ENCODE measurements around the gene TNFAIP6. TPM values are rescaled to one million over a fixed set of nuclear protein-coding genes. Genes with fewer than 3 reads are reported as not detected.

The TNFAIP6 gene
- total and polyA plus RNA-seq, 2 donors (not counting 1 experiment from before 2014, with no cell fraction given) = not detected

DNA sequence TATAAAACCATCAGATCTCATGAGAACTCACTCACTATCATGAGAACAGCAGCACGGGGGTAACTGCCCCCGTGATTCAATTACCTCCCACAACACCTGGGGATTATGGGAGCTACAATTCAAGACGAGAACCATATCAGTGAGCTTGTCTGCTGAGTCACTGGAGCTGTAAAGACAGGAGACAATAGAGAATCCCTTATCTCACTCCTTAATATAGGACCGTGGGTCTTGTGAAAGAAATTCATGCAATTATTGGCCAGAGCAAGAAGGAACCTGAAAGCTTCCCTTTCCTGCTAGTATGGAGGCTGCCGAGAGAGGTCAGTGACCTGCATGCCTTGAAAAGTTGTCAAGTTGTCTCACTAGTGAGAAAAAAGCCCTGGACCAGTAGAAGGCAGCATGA is 9.5 kb upstream of the TNFAIP6 start:
- ChIA-PET POLR2A (no interaction called here), CTCF (no interaction called here)
- H3K27me3 Mint-ChIP-seq = peaks cover 5% of the 10 kb centered on the region
- Histone ChIP-seq H3K4me2 (replicated peaks; ENCODE audit: low read depth, low read length, poor library complexity, severe bottlenecking) (no peak overlapping the region), H3K9me3 (ENCODE audit: control extremely low read depth in 1 of 3, control insufficient read depth in 2 of 3, insufficient read depth in 1 of 3, low read length in 2 of 3) (peaks cover 0 to 11% (median 0%) of the 10 kb centered on the region in 3 donors), H2AFZ (ENCODE audit: insufficient read depth, low read depth, low read length, poor library complexity, severe bottlenecking) (no peak overlapping the region), H3K4me1 (ENCODE audit: control insufficient read depth in 2 of 2, insufficient read depth in 2 of 2, low read length in 2 of 2) (no peaks in the 10 kb centered on the region), H4K20me1 (ENCODE audit: control insufficient read depth, insufficient read depth, low read length, poor library complexity, severe bottlenecking) (no peaks in the 10 kb centered on the region), H3K9ac (ENCODE audit: low read length) (no peak overlapping the region), H3K79me2 (ENCODE audit: control insufficient read depth, insufficient read depth, low read length) (no peaks in the 10 kb centered on the region), H3K36me3 (replicated peaks in 1 of 2; ENCODE audit: control extremely low read depth in 1 of 2, control insufficient read depth in 1 of 2, extremely low read depth in 1 of 2, insufficient read depth in 2 of 2, low read length in 1 of 2) (no peaks in the 10 kb centered on the region), H3K27ac (ENCODE audit: low read length in 2 of 2) (no peak overlapping the region), H3K4me3 (ENCODE audit: control extremely low read depth in 1 of 5, extremely low read depth in 1 of 5, insufficient read depth in 1 of 5, low read depth in 2 of 5, low read length in 4 of 5) (no peak overlapping the region), H3K27me3 (replicated peaks in 1 of 4; ENCODE audit: control extremely low read depth in 1 of 4, control insufficient read depth in 3 of 4, insufficient read depth in 4 of 4, low read length in 3 of 4) (no peaks in the 10 kb centered on the region)
- ATAC-seq (ENCODE audit: low read depth) (no peak), DNase-seq (no peak)
- no peak overlapping the region for H3K4me3 Mint-ChIP-seq
- no peak for TF ChIP-seq EZH2 (IDR thresholded peaks at IDR 0.05; ENCODE audit: borderline replicate concordance, insufficient read depth, low read depth, low read length, poor library complexity, severe bottlenecking)
- TF ChIP-seq, protein P1, sequence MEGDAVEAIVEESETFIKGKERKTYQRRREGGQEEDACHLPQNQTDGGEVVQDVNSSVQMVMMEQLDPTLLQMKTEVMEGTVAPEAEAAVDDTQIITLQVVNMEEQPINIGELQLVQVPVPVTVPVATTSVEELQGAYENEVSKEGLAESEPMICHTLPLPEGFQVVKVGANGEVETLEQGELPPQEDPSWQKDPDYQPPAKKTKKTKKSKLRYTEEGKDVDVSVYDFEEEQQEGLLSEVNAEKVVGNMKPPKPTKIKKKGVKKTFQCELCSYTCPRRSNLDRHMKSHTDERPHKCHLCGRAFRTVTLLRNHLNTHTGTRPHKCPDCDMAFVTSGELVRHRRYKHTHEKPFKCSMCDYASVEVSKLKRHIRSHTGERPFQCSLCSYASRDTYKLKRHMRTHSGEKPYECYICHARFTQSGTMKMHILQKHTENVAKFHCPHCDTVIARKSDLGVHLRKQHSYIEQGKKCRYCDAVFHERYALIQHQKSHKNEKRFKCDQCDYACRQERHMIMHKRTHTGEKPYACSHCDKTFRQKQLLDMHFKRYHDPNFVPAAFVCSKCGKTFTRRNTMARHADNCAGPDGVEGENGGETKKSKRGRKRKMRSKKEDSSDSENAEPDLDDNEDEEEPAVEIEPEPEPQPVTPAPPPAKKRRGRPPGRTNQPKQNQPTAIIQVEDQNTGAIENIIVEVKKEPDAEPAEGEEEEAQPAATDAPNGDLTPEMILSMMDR (IDR thresholded peaks at IDR 0.05) = no peak
- no peaks in the 10 kb centered on the region for H3K4me1 Mint-ChIP-seq
- H3K27ac Mint-ChIP-seq = no peak overlapping the region
- peaks cover 5% of the 10 kb centered on the region for H3K9me3 Mint-ChIP-seq (ENCODE audit: insufficient read depth)
- no CpG with 5 or more reads among the region's 5 CpGs for WGBS (ENCODE audit: insufficient coverage)
- intact Hi-C loops (cut with micrococcal nuclease) = no loop called here

DNA sequence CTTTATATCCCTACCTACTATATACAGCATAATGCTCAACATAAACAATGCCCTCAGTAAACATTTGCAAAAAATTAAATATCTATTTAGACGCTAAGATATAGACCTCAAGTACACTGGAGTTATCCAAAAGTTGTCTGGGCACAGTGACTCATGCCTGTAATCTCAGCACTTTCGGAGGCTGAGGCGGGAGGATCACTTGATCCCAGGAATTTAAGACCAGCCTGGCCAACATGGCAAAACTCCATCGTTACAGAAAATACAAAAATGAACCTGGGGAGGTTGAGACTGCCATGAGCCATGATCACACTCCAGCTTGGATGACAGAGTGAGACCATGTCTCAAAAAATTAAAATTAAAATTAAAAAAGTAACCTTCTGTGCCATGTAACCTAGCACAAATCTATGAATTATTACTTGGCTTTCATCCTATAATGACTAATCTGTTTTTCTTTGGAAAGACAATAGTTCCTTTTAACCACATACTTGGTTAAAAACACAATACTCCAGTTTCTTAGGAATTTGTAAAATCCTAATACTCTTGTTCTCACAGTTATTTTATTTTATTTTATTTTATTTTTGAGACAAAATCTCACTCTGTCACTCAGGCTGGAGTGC is 6.7 kb upstream of the TNFAIP6 start:
- Mint-ChIP-seq H3K9me3 (ENCODE audit: insufficient read depth) (no peaks in the 10 kb centered on the region), H3K4me3 (no peak overlapping the region), H3K27ac (no peak overlapping the region), H3K27me3 (peaks cover 5% of the 10 kb centered on the region), H3K4me1 (no peaks in the 10 kb centered on the region)
- DNase-seq (no peak), ATAC-seq (ENCODE audit: low read depth) (no peak)
- POLR2A ChIA-PET = no interaction called here
- 97% methylated on average over 4 of the region's 4 CpGs for WGBS (ENCODE audit: insufficient coverage)
- no peaks in the 10 kb centered on the region for H3K4me1 ChIP-seq (ENCODE audit: control insufficient read depth in 2 of 2, insufficient read depth in 2 of 2, low read length in 2 of 2)
- TF ChIP-seq, protein P1 (IDR thresholded peaks at IDR 0.05) = no peak
- TF ChIP-seq EZH2 (IDR thresholded peaks at IDR 0.05; ENCODE audit: borderline replicate concordance, insufficient read depth, low read depth, low read length, poor library complexity, severe bottlenecking) = no peak
- H3K36me3 ChIP-seq (replicated peaks in 1 of 2; ENCODE audit: control extremely low read depth in 1 of 2, control insufficient read depth in 1 of 2, extremely low read depth in 1 of 2, insufficient read depth in 2 of 2, low read length in 1 of 2) = no peaks in the 10 kb centered on the region
- H3K4me3 ChIP-seq (ENCODE audit: control extremely low read depth in 1 of 5, extremely low read depth in 1 of 5, insufficient read depth in 1 of 5, low read depth in 2 of 5, low read length in 4 of 5) = no peak overlapping the region
- no peak overlapping the region for H2AFZ ChIP-seq (ENCODE audit: insufficient read depth, low read depth, low read length, poor library complexity, severe bottlenecking)
- intact Hi-C loops (cut with micrococcal nuclease) = no loop called here
- no peaks in the 10 kb centered on the region for H3K9me3 ChIP-seq (ENCODE audit: control extremely low read depth in 1 of 3, control insufficient read depth in 2 of 3, insufficient read depth in 1 of 3, low read length in 2 of 3)
- no peak overlapping the region for H3K4me2 ChIP-seq (replicated peaks; ENCODE audit: low read depth, low read length, poor library complexity, severe bottlenecking)
- no peaks in the 10 kb centered on the region for H4K20me1 ChIP-seq (ENCODE audit: control insufficient read depth, insufficient read depth, low read length, poor library complexity, severe bottlenecking)
- no peaks in the 10 kb centered on the region for H3K27me3 ChIP-seq (replicated peaks in 1 of 4; ENCODE audit: control extremely low read depth in 1 of 4, control insufficient read depth in 3 of 4, insufficient read depth in 4 of 4, low read length in 3 of 4)
- CTCF ChIA-PET = no interaction called here
- no peak overlapping the region for H3K27ac ChIP-seq (ENCODE audit: low read length in 2 of 2)
- no peak overlapping the region for H3K9ac ChIP-seq (ENCODE audit: low read length)
- H3K79me2 ChIP-seq (ENCODE audit: control insufficient read depth, insufficient read depth, low read length) = no peaks in the 10 kb centered on the region

Measured in B cell (primary cell).